Activated B cell treated with CpG ODN at 0.5 μM for 24 hours (primary cell): Measurements from ENCODE around the gene SHANK2. TPM values are rescaled to one million over a fixed set of nuclear protein-coding genes. Genes with fewer than 3 reads are reported as not detected.
"Not testable (repeated sequence)": the region's sequence is repeated elsewhere in the genome, so short reads cannot be mapped to it uniquely, and the experiment has no call there.

Source experiments
- ATAC-seq: fragments of 200-7000 bp; cut with Tn5 transposase; one replicate; pipeline ENCODE4 v1.10.0; 2021; ENCODE audit warnings: low read depth, mild to moderate bottlenecking, moderate library complexity
- CTCF ChIA-PET: fragments of 350-600 bp; sonication (Branson Sonifier 250); formaldehyde crosslinking; loops from one replicate; lab custom pipeline; 2021; ENCODE audit warnings: antibody characterized with exemption; lab: Charles Lee
- POLR2A ChIA-PET: fragments of 350-600 bp; sonication (Branson Sonifier 250); formaldehyde crosslinking; loops from one replicate; lab custom pipeline; 2021; ENCODE audit warnings: antibody characterized with exemption; lab: Charles Lee
- DNase-seq: peaks from one replicate; pipeline ENCODE4 v3.0.0; 2022
- H3K27ac Mint-ChIP-seq: one replicate; pipeline ENCODE4 v1.8.0; 2020; ENCODE audit warnings: mixed read lengths
- H3K27me3 Mint-ChIP-seq: one replicate; pipeline ENCODE4 v1.8.0; 2021; ENCODE audit warnings: mixed read lengths
- H3K36me3 Mint-ChIP-seq: one replicate; pipeline ENCODE4 v1.8.0; 2021; ENCODE audit warnings: low read depth, mixed read lengths
- H3K4me1 Mint-ChIP-seq: one replicate; pipeline ENCODE4 v1.8.0; 2021; ENCODE audit warnings: mixed read lengths
- H3K4me3 Mint-ChIP-seq: one replicate; pipeline ENCODE4 v1.8.0; 2020; ENCODE audit warnings: mild to moderate bottlenecking, mixed read lengths
- H3K9me3 Mint-ChIP-seq: one replicate; pipeline ENCODE4 v1.8.0; 2020; ENCODE audit warnings: mixed read lengths
- CTCF ChIP-seq: fragments of 200-600 bp; IDR thresholded peaks from one replicate; pipeline ENCODE4 v1.8.0; 2022; ENCODE audit warnings: antibody characterized with exemption, mild to moderate bottlenecking
- intact Hi-C: fragments of 100-400 bp; cut with micrococcal nuclease; formaldehyde crosslinking; loops from one replicate; pipeline ENCODE4 v1.15.1; 2024
- total RNA-seq: library from RNA; stranded (reverse); gene quantifications from 2 replicates; pipeline ENCODE4 v1.2.3, GENCODE V29; 2022

Gene SHANK2
- total RNA-seq, 1 donor from 2014 or later: 0.24 TPM

GRCh38 chr11:71238285-71238875 lies 14.0 kb downstream of the SHANK2 start:
- Mint-ChIP-seq H3K27ac (no peak overlapping the region), H3K27me3 (peaks cover 20% of the 10 kb centered on the region), H3K9me3 (no peaks in the 10 kb centered on the region), H3K4me3 (no peak overlapping the region), H3K4me1 (peaks cover 8% of the 10 kb centered on the region), H3K36me3 (no peaks in the 10 kb centered on the region)
- POLR2A ChIA-PET: no interaction called here
- CTCF ChIA-PET: no interaction called here
- ATAC-seq (no peak), DNase-seq (no peak)
- no peak for TF ChIP-seq CTCF
- intact Hi-C loops: no loop called here

- H3K4me3 Mint-ChIP-seq: no peak overlapping the region
- no peak for TF ChIP-seq CTCF
- no peak for ATAC-seq
- peaks cover 17% of the 10 kb centered on the region for H3K27me3 Mint-ChIP-seq
- H3K4me1 Mint-ChIP-seq: peaks cover 8% of the 10 kb centered on the region
- intact Hi-C loops: no loop called here
- DNase-seq: no peak
- H3K9me3 Mint-ChIP-seq: no peaks in the 10 kb centered on the region
- no peaks in the 10 kb centered on the region for H3K36me3 Mint-ChIP-seq
- no peak overlapping the region for H3K27ac Mint-ChIP-seq
- CTCF ChIA-PET: no interaction called here
- POLR2A ChIA-PET: no interaction called here
These were observed 14.5 kb downstream of the SHANK2 start for GRCh38 chr11:71237853-71238252.

GRCh38 chr11:71236836-71237475 lies 15.4 kb downstream of the SHANK2 start:
- Mint-ChIP-seq H3K27ac (no peak overlapping the region), H3K4me3 (no peak overlapping the region), H3K27me3 (peaks cover 17% of the 10 kb centered on the region), H3K4me1 (peaks cover 8% of the 10 kb centered on the region), H3K9me3 (no peaks in the 10 kb centered on the region), H3K36me3 (no peaks in the 10 kb centered on the region)
- ChIA-PET POLR2A (no interaction called here), CTCF (no interaction called here)
- TF ChIP-seq CTCF: no peak
- DNase-seq (no peak), ATAC-seq (no peak)
- intact Hi-C loops: no loop called here

GRCh38 chr11:71235719-71236118 lies 16.7 kb downstream of the SHANK2 start:
- POLR2A ChIA-PET: no interaction called here
- Mint-ChIP-seq H3K4me3 (no peak overlapping the region), H3K9me3 (no peaks in the 10 kb centered on the region), H3K27ac (no peak overlapping the region), H3K4me1 (peaks cover 1% of the 10 kb centered on the region), H3K36me3 (no peaks in the 10 kb centered on the region), H3K27me3 (peaks cover 17% of the 10 kb centered on the region)
- ATAC-seq: no peak
- DNase-seq: no peak
- no peak for TF ChIP-seq CTCF
- intact Hi-C loops: no loop called here
- CTCF ChIA-PET: no interaction called here

GRCh38 chr11:71233896-71234852 lies 18.2 kb downstream of the SHANK2 start:
- CTCF ChIA-PET, H3K4me1 Mint-ChIP-seq, DNase-seq, H3K36me3 Mint-ChIP-seq, H3K4me3 Mint-ChIP-seq, H3K27ac Mint-ChIP-seq, intact Hi-C loops, POLR2A ChIA-PET, ATAC-seq, H3K9me3 Mint-ChIP-seq: not testable (repeated sequence)
- H3K27me3 Mint-ChIP-seq: peaks cover 18% of the 10 kb centered on the region
